Mesenchymal stem cell (in vitro differentiated cells and primary cell): Measurements from ENCODE around the gene WDFY3.

Experiments used
- DNase-seq: peaks from one replicate; pipeline ENCODE4 v3.0.0-alpha.2; 2013
- H2AFZ ChIP-seq: one replicate; pipeline ENCODE4 v1.6.1; 2013; ENCODE audit warnings: low read depth, mild to moderate bottlenecking, control low read depth, inconsistent platforms, low read length, moderate library complexity
- H2AK5ac ChIP-seq: 2 replicates; pipeline ENCODE4 v1.6.1; 2013; ENCODE audit warnings: low read length, moderate library complexity, mild to moderate bottlenecking, inconsistent platforms; ENCODE audit not compliant: severe bottlenecking
- H2BK120ac ChIP-seq: one replicate; pipeline ENCODE4 v1.6.1; 2013; ENCODE audit warnings: low read depth, mild to moderate bottlenecking, inconsistent platforms, low read length, moderate library complexity
- H2BK12ac ChIP-seq, 2 experiments: one replicate each; pipeline ENCODE4 v1.6.1; 2013; ENCODE audit warnings: inconsistent platforms in 2 of 2, low read length in 2 of 2, mild to moderate bottlenecking in 2 of 2, moderate library complexity in 2 of 2, control low read depth in 1 of 2
- H2BK15ac ChIP-seq: one replicate; pipeline ENCODE4 v1.6.1; 2013; ENCODE audit warnings: mild to moderate bottlenecking, low read depth, inconsistent platforms; ENCODE audit not compliant: poor library complexity, severe bottlenecking
- H2BK5ac ChIP-seq: 2 replicates; pipeline ENCODE4 v1.6.1; 2013; ENCODE audit warnings: low read depth, mild to moderate bottlenecking, low read length, control low read depth, inconsistent platforms; ENCODE audit not compliant: poor library complexity, severe bottlenecking
- H3K14ac ChIP-seq, 2 experiments: one replicate each; pipeline ENCODE4 v1.6.1; 2013; ENCODE audit warnings: inconsistent platforms in 2 of 2, low read length in 2 of 2, control low read depth in 1 of 2, mild to moderate bottlenecking in 1 of 2, moderate library complexity in 1 of 2
- H3K18ac ChIP-seq, 2 experiments: one replicate each; pipeline ENCODE4 v1.6.1; 2013; ENCODE audit warnings: inconsistent platforms in 2 of 2, low read length in 2 of 2, control low read depth in 1 of 2, low read depth in 1 of 2, mild to moderate bottlenecking in 1 of 2
- H3K23ac ChIP-seq, 2 experiments: one replicate each; pipeline ENCODE4 v1.6.1; 2013; ENCODE audit warnings: inconsistent platforms in 2 of 2, low read length in 2 of 2, mild to moderate bottlenecking in 2 of 2, moderate library complexity in 2 of 2, control low read depth in 1 of 2
- H3K27ac ChIP-seq: 2 replicates; pipeline ENCODE4 v1.5.1; 2013; ENCODE audit warnings: mild to moderate bottlenecking, moderate library complexity, low read length, control low read depth, inconsistent platforms; ENCODE audit not compliant: poor library complexity, severe bottlenecking
- H3K27me3 ChIP-seq, 2 experiments: 2 replicates each; pipeline versions ENCODE4 v1.6.1 to v1.7.0; 2013; ENCODE audit warnings: low read length in 2 of 2, mild to moderate bottlenecking in 2 of 2, moderate library complexity in 2 of 2, control low read depth in 1 of 2, inconsistent platforms in 1 of 2; ENCODE audit not compliant: control insufficient read depth in 1 of 2, insufficient read depth in 1 of 2
- H3K36me3 ChIP-seq, 2 experiments: 2 replicates each; pipeline versions ENCODE4 v1.6.1 to v1.7.0; 2013; ENCODE audit warnings: low read length in 2 of 2, control low read depth in 1 of 2, inconsistent platforms in 1 of 2, low read depth in 1 of 2, mild to moderate bottlenecking in 1 of 2; ENCODE audit not compliant: insufficient read depth in 2 of 2, control insufficient read depth in 1 of 2
- H3K4ac ChIP-seq, 2 experiments: one replicate each; pipeline ENCODE4 v1.6.1; 2013; ENCODE audit warnings: inconsistent platforms in 2 of 2, low read length in 2 of 2, mild to moderate bottlenecking in 2 of 2, moderate library complexity in 2 of 2, control low read depth in 1 of 2, low read depth in 1 of 2
- H3K4me1 ChIP-seq: 2 replicates; pipeline ENCODE4 v1.6.1; 2013; ENCODE audit warnings: low read depth, low read length, control low read depth; ENCODE audit not compliant: control insufficient read depth, insufficient read depth
- H3K4me2 ChIP-seq: 2 replicates; pipeline ENCODE4 v1.6.1; 2013; ENCODE audit warnings: low read length, mild to moderate bottlenecking, inconsistent platforms; ENCODE audit not compliant: poor library complexity, severe bottlenecking
- H3K4me3 ChIP-seq, 2 experiments: 2 replicates each; pipeline versions ENCODE4 v1.5.1 to v1.7.0; 2013; ENCODE audit warnings: low read length in 2 of 2, mild to moderate bottlenecking in 2 of 2, control low read depth in 1 of 2, low read depth in 1 of 2; ENCODE audit not compliant: insufficient read depth in 1 of 2
- H3K79me1 ChIP-seq: replicated peaks from 2 replicates; pipeline ENCODE4 v1.6.1; 2013; ENCODE audit warnings: mild to moderate bottlenecking, control low read depth, low read length, inconsistent platforms; ENCODE audit not compliant: poor library complexity, severe bottlenecking
- H3K9ac ChIP-seq: 2 replicates; pipeline ENCODE4 v1.7.0; 2013; ENCODE audit warnings: mild to moderate bottlenecking, low read length, moderate library complexity
- H3K9me3 ChIP-seq: 2 replicates; pipeline ENCODE4 v1.7.0; 2013; ENCODE audit warnings: mild to moderate bottlenecking, low read length; ENCODE audit not compliant: control insufficient read depth
- H4K8ac ChIP-seq: one replicate; pipeline ENCODE4 v1.6.1; 2013; ENCODE audit warnings: inconsistent platforms, mild to moderate bottlenecking, low read length, moderate library complexity
- H4K91ac ChIP-seq: one replicate; pipeline ENCODE4 v1.6.1; 2013; ENCODE audit warnings: mild to moderate bottlenecking, low read length, inconsistent platforms
- WGBS: methylation state at CpG from one replicate; pipeline ENCODE4 v1.1.7; 2013; ENCODE audit warnings: mixed read lengths; 5-methylcytosine and 5-hydroxymethylcytosine counted together

WDFY3 gene

GRCh38 chr4:84825701-84826341, 140.7 kb downstream of the WDFY3 start:
- Histone ChIP-seq H2BK120ac (no peak overlapping the region), H3K4me3 (no peak overlapping the region), H3K9ac (no peak overlapping the region), H3K27me3 (no peaks in the 10 kb centered on the region), H2AK5ac (no peak overlapping the region), H3K4me2 (no peak overlapping the region), H3K4me1 (no peaks in the 10 kb centered on the region), H4K91ac (no peak overlapping the region), H3K18ac (no peak overlapping the region), H3K23ac (no peak overlapping the region), H2BK5ac (no peak overlapping the region), H2BK15ac (no peak overlapping the region), H3K14ac (no peak overlapping the region), H3K4ac (no peak overlapping the region), H2BK12ac (no peak overlapping the region), H3K27ac (no peak overlapping the region), H3K9me3 (no peaks in the 10 kb centered on the region), H2AFZ (no peak overlapping the region), H3K79me1 (peaks cover 8% of the 10 kb centered on the region), H3K36me3 (peaks cover 6 to 48% of the 10 kb centered on the region in 2 experiments), H4K8ac (no peak overlapping the region)
- no CpG with 5 or more reads among the region's 5 CpGs for WGBS
- no peak for DNase-seq

GRCh38 chr4:84821064-84821463, 145.4 kb downstream of the WDFY3 start:
- no peaks in the 10 kb centered on the region for H3K27me3 ChIP-seq
- H3K36me3 ChIP-seq, result peaks cover 6 to 66% of the 10 kb centered on the region in 2 experiments
- H3K4me2 ChIP-seq, result no peak overlapping the region
- no peak overlapping the region for H4K91ac ChIP-seq
- H3K4me1 ChIP-seq, result no peaks in the 10 kb centered on the region
- no peak overlapping the region for H3K27ac ChIP-seq
- WGBS, result no CpG with 5 or more reads among the region's 1 CpG
- no peak overlapping the region for H2BK120ac ChIP-seq
- H3K79me1 ChIP-seq, result peaks cover 4% of the 10 kb centered on the region
- no peak overlapping the region for H3K9ac ChIP-seq
- H3K14ac ChIP-seq, result no peak overlapping the region
- no peaks in the 10 kb centered on the region for H3K9me3 ChIP-seq
- no peak overlapping the region for H2BK12ac ChIP-seq
- H2AK5ac ChIP-seq, result no peak overlapping the region
- no peak overlapping the region for H3K4ac ChIP-seq
- no peak overlapping the region for H2BK15ac ChIP-seq
- no peak overlapping the region for H4K8ac ChIP-seq
- H2BK5ac ChIP-seq, result no peak overlapping the region
- no peak for DNase-seq
- H3K23ac ChIP-seq, result no peak overlapping the region
- H3K4me3 ChIP-seq, result no peak overlapping the region
- H2AFZ ChIP-seq, result no peak overlapping the region
- no peak overlapping the region for H3K18ac ChIP-seq

- Histone ChIP-seq H4K91ac (no peak overlapping the region), H3K36me3 (peaks cover 6 to 44% of the 10 kb centered on the region in 2 experiments), H2AK5ac (no peak overlapping the region), H2BK12ac (no peak overlapping the region), H3K9ac (peak overlapping the region; percentile 67), H3K9me3 (no peaks in the 10 kb centered on the region), H3K27ac (peak overlapping the region; percentile 59), H2BK120ac (no peak overlapping the region), H3K4ac (no peak overlapping the region), H3K4me3 (no peak overlapping the region), H3K27me3 (no peaks in the 10 kb centered on the region), H3K4me1 (no peaks in the 10 kb centered on the region), H3K23ac (no peak overlapping the region), H2AFZ (no peak overlapping the region), H3K79me1 (peaks cover 4% of the 10 kb centered on the region), H3K14ac (no peak overlapping the region), H2BK5ac (no peak overlapping the region), H3K18ac (no peak overlapping the region), H2BK15ac (no peak overlapping the region), H4K8ac (no peak overlapping the region), H3K4me2 (no peak overlapping the region)
- WGBS, result 59% methylated on average over 3 of the region's 5 CpGs
- peak; percentile 89 for DNase-seq
Measured at GRCh38 chr4:84814094-84814750, 152.3 kb downstream of the WDFY3 start.

GRCh38 chr4:84809946-84810345, 156.5 kb downstream of the WDFY3 start:
- H3K14ac ChIP-seq, result no peak overlapping the region
- 97% methylated on average over 8 of the region's 9 CpGs for WGBS

More at GRCh38 chr4:84809946-84810345, 156.5 kb downstream of the WDFY3 start:
- H3K9ac ChIP-seq, result no peak overlapping the region
- no peak overlapping the region for H2BK15ac ChIP-seq
- no peak overlapping the region for H3K4me3 ChIP-seq
- no peak overlapping the region for H4K91ac ChIP-seq
- peaks cover 10% of the 10 kb centered on the region for H3K79me1 ChIP-seq
- no peak overlapping the region for H3K27ac ChIP-seq
- no peaks in the 10 kb centered on the region for H3K9me3 ChIP-seq
- no peak overlapping the region for H2AK5ac ChIP-seq
- H2BK5ac ChIP-seq, result no peak overlapping the region
- peaks cover 6 to 44% of the 10 kb centered on the region in 2 experiments for H3K36me3 ChIP-seq
- no peak overlapping the region for H2AFZ ChIP-seq
- H3K4me2 ChIP-seq, result no peak overlapping the region
- no peak overlapping the region for H4K8ac ChIP-seq
- no peaks in the 10 kb centered on the region for H3K4me1 ChIP-seq
- no peak for DNase-seq
- no peak overlapping the region for H3K4ac ChIP-seq
- no peak overlapping the region for H3K23ac ChIP-seq
- H3K18ac ChIP-seq, result no peak overlapping the region
- H3K27me3 ChIP-seq, result no peaks in the 10 kb centered on the region
- H2BK12ac ChIP-seq, result no peak overlapping the region
- no peak overlapping the region for H2BK120ac ChIP-seq
